Panc1 (cell line): ENCODE measurements around the gene MVD. TPM values are rescaled to one million over a fixed set of nuclear protein-coding genes. Genes with fewer than 3 reads are reported as not detected.

Experiments
- ATAC-seq: fragments of 200-7000 bp; cut with Tn5 transposase; 2 replicates; pipeline ENCODE4 v1.9.1; 2020; ENCODE audit warnings: mild to moderate bottlenecking, moderate library complexity
- BruUV-seq: library from RNA; stranded (reverse); fragments of 400-500 nt; replicated peaks from 2 replicates; lab custom pipeline; 2021; lab: Mats Ljungman, UMichigan
- CTCF ChIA-PET: fragments of 300-600 bp; sonication (Branson Sonifier 250); formaldehyde crosslinking; loops from one replicate; lab custom pipeline; 2022; ENCODE audit warnings: antibody characterized with exemption; lab: Charles Lee
- POLR2A ChIA-PET: fragments of 300-600 bp; sonication (Branson Sonifier 250); formaldehyde crosslinking; loops from one replicate; lab custom pipeline; 2022; ENCODE audit warnings: antibody characterized with exemption; lab: Charles Lee
- DNase-seq: peaks from one replicate; pipeline ENCODE4 v3.0.0-alpha.2; 2010; ENCODE audit warnings: low read depth, low spot score
- H3K27ac ChIP-seq: 2 replicates; pipeline ENCODE4 v1.5.1; 2011; ENCODE audit warnings: mild to moderate bottlenecking, low read length, inconsistent platforms
- H3K27me3 ChIP-seq: fragments of 200-500 bp; sonication (Bioruptor generic); 2 replicates; pipeline ENCODE4 v1.6.0; 2014; ENCODE audit warnings: low read length, inconsistent platforms; ENCODE audit not compliant: control insufficient read depth, insufficient read depth
- H3K36me3 ChIP-seq: fragments of 200-500 bp; sonication (Bioruptor generic); 2 replicates; pipeline ENCODE4 v1.5.1; 2014; ENCODE audit warnings: inconsistent platforms, mild to moderate bottlenecking, low read length, moderate library complexity; ENCODE audit not compliant: control insufficient read depth, insufficient read depth
- H3K4me1 ChIP-seq: 2 replicates; pipeline ENCODE4 v1.5.1; 2011; ENCODE audit warnings: inconsistent platforms, mild to moderate bottlenecking, low read length, moderate library complexity; ENCODE audit not compliant: control insufficient read depth, insufficient read depth
- H3K4me3 ChIP-seq, 2 experiments: 2 replicates each; pipeline ENCODE4 v1.5.1; 2011 to 2012; ENCODE audit warnings: low read depth in 2 of 2, low read length in 2 of 2, mild to moderate bottlenecking in 2 of 2, inconsistent platforms in 1 of 2, moderate library complexity in 1 of 2
- H3K9me3 ChIP-seq: fragments of 200-500 bp; sonication (Bioruptor generic); 2 replicates; pipeline ENCODE4 v1.5.1; 2014; ENCODE audit warnings: low read depth, mild to moderate bottlenecking, inconsistent platforms, low read length, moderate library complexity; ENCODE audit not compliant: control insufficient read depth, insufficient read depth
- CTCF ChIP-seq: fragments of 450-650 bp; IDR thresholded peaks from 2 replicates; pipeline ENCODE4 v1.5.1; 2017; ENCODE audit warnings: mild to moderate bottlenecking
- POLR2AphosphoS5 ChIP-seq: IDR thresholded peaks from 2 replicates; pipeline ENCODE4 v1.6.1; 2012; ENCODE audit warnings: mild to moderate bottlenecking, low read depth, low read length, moderate library complexity
- REST ChIP-seq, 2 experiments: IDR thresholded peaks; 2 replicates each; pipeline ENCODE4 v1.6.1; 2011 to 2012; ENCODE audit warnings: low read depth in 2 of 2, control low read depth in 1 of 2, low read length in 1 of 2, mild to moderate bottlenecking in 1 of 2, moderate library complexity in 1 of 2; ENCODE audit not compliant: insufficient read depth in 1 of 2
- SIN3A ChIP-seq: IDR thresholded peaks from 2 replicates; pipeline ENCODE4 v1.6.1; 2012; ENCODE audit warnings: low read depth, mild to moderate bottlenecking, low read length, moderate library complexity, borderline replicate concordance; ENCODE audit not compliant: insufficient read depth
- TCF7L2 ChIP-seq: IDR thresholded peaks from 2 replicates; pipeline ENCODE4 v1.6.1; 2011; ENCODE audit warnings: mild to moderate bottlenecking, low read depth, low read length, inconsistent platforms
- in situ Hi-C: cut with HindIII; loops from 2 replicates; pipeline ENCODE4 v1.10.0; 2016; ENCODE audit warnings: low sequenced_read_pairs, low pct_unique_long_range_greater_than_20kb
- intact Hi-C: fragments of 100-400 bp; cut with micrococcal nuclease; formaldehyde crosslinking; loops from one replicate; pipeline ENCODE4 v1.10.0; 2022; ENCODE audit not compliant: unreplicated experiment
- total RNA-seq: library from RNA; stranded (reverse); gene quantifications from one replicate; pipeline ENCODE4 v1.2.1, GENCODE V29; 2021; ENCODE audit not compliant: unreplicated experiment

The MVD gene
- total RNA-seq, 1 experiment from 2014 or later, result 96.8 TPM

- TF ChIP-seq SIN3A, result no peak
- TF ChIP-seq POLR2AphosphoS5, result no peak
- TF ChIP-seq TCF7L2, result no peak
- TF ChIP-seq CTCF, result no peak
- no peak for TF ChIP-seq REST (IDR thresholded peaks at IDR 0.05; ENCODE audit: insufficient read depth in 1 of 2, low read depth in 2 of 2, low read length in 1 of 2)
- ChIA-PET POLR2A (no interaction called here), CTCF (no interaction called here)
- intact Hi-C loops, result no loop called here
- no TSS peak for BruUV-seq
- no peaks in the 10 kb centered on the region for H3K9me3 ChIP-seq
- peaks cover 6% of the 10 kb centered on the region; the same call in 1 of the 2 replicates for H3K36me3 ChIP-seq
- DNase-seq (no peak), ATAC-seq (no peak)
- H3K27ac ChIP-seq, result no peak overlapping the region
- H3K4me1 ChIP-seq, result peaks cover 14% of the 10 kb centered on the region
- in situ Hi-C loops, result no loop called here
- H3K27me3 ChIP-seq, result no peaks in the 10 kb centered on the region
- H3K4me3 ChIP-seq, result no peak overlapping the region
Observed at GRCh38 chr16:88652762-88653063, 10.2 kb downstream of the MVD start.

GRCh38 chr16:88651989-88652761 is 10.7 kb downstream of the MVD start:
- peak overlapping the region; percentile 59 for H3K27ac ChIP-seq
- in situ Hi-C loops (no loop called here), intact Hi-C loops (no loop called here)
- ChIA-PET CTCF (no interaction called here), POLR2A (no interaction called here)
- no peak overlapping the region for H3K4me3 ChIP-seq
- ATAC-seq (no peak), DNase-seq (no peak)
- BruUV-seq, result no TSS peak
- H3K36me3 ChIP-seq, result peaks cover 6% of the 10 kb centered on the region; the same call in 1 of the 2 replicates
- peaks cover 14% of the 10 kb centered on the region for H3K4me1 ChIP-seq
- no peaks in the 10 kb centered on the region for H3K9me3 ChIP-seq
- no peak for TF ChIP-seq POLR2AphosphoS5
- TF ChIP-seq REST (IDR thresholded peaks at IDR 0.05; ENCODE audit: insufficient read depth in 1 of 2, low read depth in 2 of 2, low read length in 1 of 2), result no peak
- no peak for TF ChIP-seq SIN3A
- TF ChIP-seq TCF7L2, result no peak
- no peak for TF ChIP-seq CTCF
- no peaks in the 10 kb centered on the region for H3K27me3 ChIP-seq
